Measurements from ENCODE around the gene SPOCK1.

- TF ChIP-seq CTCF (IDR thresholded peaks at IDR 0.05) (no peak), POLR2A (IDR thresholded peaks at IDR 0.05) (no peak)
Measured at GRCh38 chr5:137215780-137216179, 283.3 kb downstream of the SPOCK1 start.

Measured in transverse colon (tissue), 3 donors.